HCT116 (cell line): Measurements from ENCODE around the gene GRIK1. TPM values are rescaled to one million over a fixed set of nuclear protein-coding genes. Genes with fewer than 3 reads are reported as not detected.

Source experiments
- ATAC-seq: fragments of 200-7000 bp; cut with Tn5 transposase; 2 replicates; pipeline ENCODE4 v1.9.1; 2020; ENCODE audit warnings: mild to moderate bottlenecking, moderate library complexity
- BruUV-seq: library from RNA; stranded (reverse); fragments of 400-500 nt; replicated peaks from 2 replicates; lab custom pipeline; 2021; lab: Mats Ljungman, UMichigan
- CTCF ChIA-PET: fragments of 300-600 bp; sonication (Branson Sonifier 250); formaldehyde crosslinking; loops from one replicate; lab custom pipeline; 2021; ENCODE audit warnings: antibody characterized with exemption; lab: Charles Lee
- POLR2A ChIA-PET: fragments of 300-600, 350-600 bp; sonication (Branson Sonifier 250); formaldehyde crosslinking; loops from one replicate; lab custom pipeline; 2021; ENCODE audit warnings: antibody characterized with exemption; lab: Charles Lee
- RAD21 ChIA-PET, 2 experiments: fragments of 300-600 bp; sonication (Branson Sonifier 250); formaldehyde crosslinking; loops; one replicate each; lab custom pipeline; 2023; ENCODE audit warnings: low total read pairs in 2 of 2; ENCODE audit not compliant: uncharacterized antibody in 2 of 2, unreplicated experiment in 2 of 2, low non-redundant PET in 1 of 2; lab: Charles Lee
- DNase-seq: peaks from one replicate; pipeline ENCODE4 v3.0.0-alpha.2; 2010; ENCODE audit warnings: low read depth, low spot score
- H2AFZ ChIP-seq: fragments of 200-600 bp; shearing (Covaris generic), sonication (generic); 2 replicates; pipeline ENCODE4 v1.6.1; 2017; ENCODE audit warnings: low read depth, mixed run types, mixed read lengths, antibody characterized with exemption, low read length; ENCODE audit not compliant: poor library complexity, severe bottlenecking
- H3K27ac ChIP-seq: 2 replicates; pipeline ENCODE4 v1.5.1; 2012; ENCODE audit warnings: low read depth, low read length
- H3K27me3 ChIP-seq: fragments of 200-600 bp; sonication (generic); 2 replicates; pipeline ENCODE4 v1.6.1; 2016; ENCODE audit warnings: mixed run types, low read length, mixed read lengths; ENCODE audit not compliant: insufficient read depth
- H3K36me3 ChIP-seq, 2 experiments: fragments of 200-500 bp in 1 of 2; fragments of 200-600 bp in 1 of 2; sonication (Bioruptor generic) in 1 of 2; sonication (generic) in 1 of 2; 2 replicates each; pipeline versions ENCODE4 v1.5.1 to v1.6.1; 2014 to 2016; ENCODE audit warnings: low read length in 2 of 2, inconsistent platforms in 1 of 2, mixed read lengths in 1 of 2, mixed run types in 1 of 2; ENCODE audit not compliant: insufficient read depth in 2 of 2, control insufficient read depth in 1 of 2
- H3K4me1 ChIP-seq, 2 experiments: fragments of 200-600 bp in 1 of 2; sonication (generic) in 1 of 2; 2 replicates each; pipeline versions ENCODE4 v1.5.1 to v1.6.1; 2012 to 2017; ENCODE audit warnings: low read length in 2 of 2, inconsistent platforms in 1 of 2, mild to moderate bottlenecking in 1 of 2, mixed read lengths in 1 of 2, mixed run types in 1 of 2, moderate library complexity in 1 of 2; ENCODE audit not compliant: insufficient read depth in 2 of 2, control insufficient read depth in 1 of 2
- H3K4me2 ChIP-seq: fragments of 200-600 bp; sonication (generic); 2 replicates; pipeline ENCODE4 v1.6.1; 2017; ENCODE audit warnings: mixed run types, low read length, mixed read lengths
- H3K4me3 ChIP-seq, 2 experiments: fragments of 200-600 bp in 1 of 2; sonication (generic) in 1 of 2; replicated peaks in 1 of 2; 2 replicates each; pipeline ENCODE4 v1.5.1; 2011 to 2016; ENCODE audit warnings: low read length in 2 of 2, control low read depth in 1 of 2, low read depth in 1 of 2, mild to moderate bottlenecking in 1 of 2, mixed read lengths in 1 of 2, mixed run types in 1 of 2
- H3K79me2 ChIP-seq: fragments of 200-600 bp; sonication (generic); 2 replicates; pipeline ENCODE4 v1.6.1; 2017; ENCODE audit warnings: mild to moderate bottlenecking, mixed run types, low read length, moderate library complexity, mixed read lengths; ENCODE audit not compliant: insufficient read depth
- H3K9ac ChIP-seq: fragments of 200-600 bp; sonication (generic); 2 replicates; pipeline ENCODE4 v1.6.1; 2016; ENCODE audit warnings: low read length, mixed read lengths
- H3K9me2 ChIP-seq: fragments of 200-600 bp; sonication (generic), shearing (Covaris generic); 2 replicates; pipeline ENCODE4 v1.6.1; 2017; ENCODE audit warnings: mixed run types, mild to moderate bottlenecking, moderate library complexity; ENCODE audit not compliant: insufficient read depth
- H3K9me3 ChIP-seq, 2 experiments: fragments of 200-500 bp in 1 of 2; fragments of 200-600 bp in 1 of 2; sonication (Bioruptor generic) in 1 of 2; sonication (generic) in 1 of 2; 2 replicates each; pipeline ENCODE4 v1.6.1; 2014 to 2017; ENCODE audit warnings: low read length in 2 of 2, mixed read lengths in 2 of 2, inconsistent platforms in 1 of 2, low read depth in 1 of 2, mild to moderate bottlenecking in 1 of 2, mixed run types in 1 of 2, moderate library complexity in 1 of 2; ENCODE audit not compliant: control insufficient read depth in 1 of 2, insufficient read depth in 1 of 2
- H4K20me1 ChIP-seq: fragments of 200-600 bp; sonication (generic), shearing (Covaris generic); 2 replicates; pipeline ENCODE4 v1.6.1; 2017; ENCODE audit warnings: mixed run types, mild to moderate bottlenecking, moderate library complexity; ENCODE audit not compliant: insufficient read depth
- CBX3 ChIP-seq: IDR thresholded peaks from 2 replicates; pipeline ENCODE4 v1.6.1; 2012; ENCODE audit warnings: low read depth
- EZH2phosphoT487 ChIP-seq: fragments of 200-600 bp; IDR thresholded peaks from 2 replicates; pipeline ENCODE4 v1.6.1; 2018; ENCODE audit warnings: antibody characterized with exemption, borderline replicate concordance
- RAD21 ChIP-seq: IDR thresholded peaks from 2 replicates; pipeline ENCODE4 v1.6.1; 2012; ENCODE audit warnings: low read depth, mild to moderate bottlenecking
- ZNF274 ChIP-seq: fragments of 200-500 bp; sonication (Bioruptor generic); IDR thresholded peaks from 2 replicates; pipeline ENCODE4 v1.6.1; 2014; ENCODE audit warnings: mild to moderate bottlenecking, low read depth, low read length, inconsistent platforms
- intact Hi-C: fragments of 100-400 bp; cut with micrococcal nuclease; formaldehyde crosslinking; loops from 2 replicates; pipeline ENCODE4 v1.10.0; 2022
- total RNA-seq: library from RNA; stranded (reverse); gene quantifications from one replicate; pipeline ENCODE4 v1.2.1, GENCODE V29; 2021; ENCODE audit not compliant: unreplicated experiment
- TF ChIP-seq, protein P1 (sequence below), 3 experiments: fragments of 200-600 bp in 1 of 3; sonication (generic) in 1 of 3; IDR thresholded peaks in 2 of 3; conservative IDR thresholded peaks in 1 of 3; 2 replicates each; pipeline ENCODE4 v1.5.1; 2012 to 2017; ENCODE audit warnings: low read depth in 2 of 3, low read length in 2 of 3, antibody characterized with exemption in 1 of 3, borderline replicate concordance in 1 of 3, control low read depth in 1 of 3, mild to moderate bottlenecking in 1 of 3, mixed read lengths in 1 of 3, mixed run types in 1 of 3, moderate library complexity in 1 of 3; ENCODE audit not compliant: insufficient read depth in 1 of 3
- TF ChIP-seq, protein P2 (sequence below): IDR thresholded peaks from 2 replicates; pipeline ENCODE4 v1.6.1; 2012; ENCODE audit warnings: low read depth
- TF ChIP-seq, protein P3 (sequence below): IDR thresholded peaks from 2 replicates; pipeline ENCODE4 v1.6.1; 2012
- TF ChIP-seq, protein P4 (sequence below): IDR thresholded peaks from 2 replicates; pipeline ENCODE4 v1.6.1; 2011; ENCODE audit warnings: mild to moderate bottlenecking, low read length, moderate library complexity; ENCODE audit not compliant: insufficient replicate concordance; ENCODE audit errors: extremely low read depth

The GRIK1 gene
- total RNA-seq, 1 experiment from 2014 or later = not detected

DNA sequence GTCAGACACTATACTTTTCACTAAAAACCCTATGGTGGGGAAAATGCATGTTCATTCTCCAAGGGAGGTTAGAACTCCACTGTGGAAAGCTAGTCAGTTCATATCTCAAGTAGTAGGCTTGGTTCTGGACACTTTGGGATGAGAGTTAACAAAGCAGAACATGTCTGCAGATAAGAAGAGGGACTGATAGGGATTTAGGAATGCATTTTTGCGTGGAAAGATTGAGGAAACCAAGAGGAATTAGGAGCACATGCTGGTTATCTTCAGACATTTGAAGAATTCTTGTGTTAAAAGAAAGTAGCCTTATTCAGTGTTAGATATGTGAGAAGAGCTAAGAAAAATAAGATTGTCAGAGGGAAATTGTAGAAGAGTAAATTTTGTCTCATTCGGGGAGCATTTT is 1.2 kb upstream of the GRIK1 start:
- Histone ChIP-seq H3K4me3 (no peak overlapping the region), H3K9me2 (no peaks in the 10 kb centered on the region), H3K27me3 (no peaks in the 10 kb centered on the region), H4K20me1 (no peaks in the 10 kb centered on the region), H3K9ac (no peak overlapping the region), H3K9me3 (peaks cover 10 to 18% of the 10 kb centered on the region in 2 experiments; a peak in 2 of 4 replicates), H3K4me1 (no peaks in the 10 kb centered on the region), H3K79me2 (no peaks in the 10 kb centered on the region), H3K36me3 (no peaks in the 10 kb centered on the region), H2AFZ (no peak overlapping the region), H3K27ac (no peak overlapping the region), H3K4me2 (no peak overlapping the region)
- no TSS peak for BruUV-seq
- CTCF ChIA-PET = no interaction called here
- RAD21 ChIA-PET = no interaction called here
- POLR2A ChIA-PET = no interaction called here
- intact Hi-C loops = no loop called here
- ATAC-seq (no peak), DNase-seq (no peak)
- no peak for TF ChIP-seq RAD21
- no peak for TF ChIP-seq ZNF274
- TF ChIP-seq, protein P1, sequence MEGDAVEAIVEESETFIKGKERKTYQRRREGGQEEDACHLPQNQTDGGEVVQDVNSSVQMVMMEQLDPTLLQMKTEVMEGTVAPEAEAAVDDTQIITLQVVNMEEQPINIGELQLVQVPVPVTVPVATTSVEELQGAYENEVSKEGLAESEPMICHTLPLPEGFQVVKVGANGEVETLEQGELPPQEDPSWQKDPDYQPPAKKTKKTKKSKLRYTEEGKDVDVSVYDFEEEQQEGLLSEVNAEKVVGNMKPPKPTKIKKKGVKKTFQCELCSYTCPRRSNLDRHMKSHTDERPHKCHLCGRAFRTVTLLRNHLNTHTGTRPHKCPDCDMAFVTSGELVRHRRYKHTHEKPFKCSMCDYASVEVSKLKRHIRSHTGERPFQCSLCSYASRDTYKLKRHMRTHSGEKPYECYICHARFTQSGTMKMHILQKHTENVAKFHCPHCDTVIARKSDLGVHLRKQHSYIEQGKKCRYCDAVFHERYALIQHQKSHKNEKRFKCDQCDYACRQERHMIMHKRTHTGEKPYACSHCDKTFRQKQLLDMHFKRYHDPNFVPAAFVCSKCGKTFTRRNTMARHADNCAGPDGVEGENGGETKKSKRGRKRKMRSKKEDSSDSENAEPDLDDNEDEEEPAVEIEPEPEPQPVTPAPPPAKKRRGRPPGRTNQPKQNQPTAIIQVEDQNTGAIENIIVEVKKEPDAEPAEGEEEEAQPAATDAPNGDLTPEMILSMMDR (IDR thresholded peaks at IDR 0.05 in 2 of 3, conservative IDR thresholded peaks at IDR 0.05 in 1 of 3; ENCODE audit: borderline replicate concordance in 1 of 3, insufficient read depth in 1 of 3, low read depth in 2 of 3, low read length in 2 of 3) = no peak
- TF ChIP-seq, protein P2, sequence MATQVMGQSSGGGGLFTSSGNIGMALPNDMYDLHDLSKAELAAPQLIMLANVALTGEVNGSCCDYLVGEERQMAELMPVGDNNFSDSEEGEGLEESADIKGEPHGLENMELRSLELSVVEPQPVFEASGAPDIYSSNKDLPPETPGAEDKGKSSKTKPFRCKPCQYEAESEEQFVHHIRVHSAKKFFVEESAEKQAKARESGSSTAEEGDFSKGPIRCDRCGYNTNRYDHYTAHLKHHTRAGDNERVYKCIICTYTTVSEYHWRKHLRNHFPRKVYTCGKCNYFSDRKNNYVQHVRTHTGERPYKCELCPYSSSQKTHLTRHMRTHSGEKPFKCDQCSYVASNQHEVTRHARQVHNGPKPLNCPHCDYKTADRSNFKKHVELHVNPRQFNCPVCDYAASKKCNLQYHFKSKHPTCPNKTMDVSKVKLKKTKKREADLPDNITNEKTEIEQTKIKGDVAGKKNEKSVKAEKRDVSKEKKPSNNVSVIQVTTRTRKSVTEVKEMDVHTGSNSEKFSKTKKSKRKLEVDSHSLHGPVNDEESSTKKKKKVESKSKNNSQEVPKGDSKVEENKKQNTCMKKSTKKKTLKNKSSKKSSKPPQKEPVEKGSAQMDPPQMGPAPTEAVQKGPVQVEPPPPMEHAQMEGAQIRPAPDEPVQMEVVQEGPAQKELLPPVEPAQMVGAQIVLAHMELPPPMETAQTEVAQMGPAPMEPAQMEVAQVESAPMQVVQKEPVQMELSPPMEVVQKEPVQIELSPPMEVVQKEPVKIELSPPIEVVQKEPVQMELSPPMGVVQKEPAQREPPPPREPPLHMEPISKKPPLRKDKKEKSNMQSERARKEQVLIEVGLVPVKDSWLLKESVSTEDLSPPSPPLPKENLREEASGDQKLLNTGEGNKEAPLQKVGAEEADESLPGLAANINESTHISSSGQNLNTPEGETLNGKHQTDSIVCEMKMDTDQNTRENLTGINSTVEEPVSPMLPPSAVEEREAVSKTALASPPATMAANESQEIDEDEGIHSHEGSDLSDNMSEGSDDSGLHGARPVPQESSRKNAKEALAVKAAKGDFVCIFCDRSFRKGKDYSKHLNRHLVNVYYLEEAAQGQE = no peak
- no peak for TF ChIP-seq CBX3
- TF ChIP-seq, protein P3, sequence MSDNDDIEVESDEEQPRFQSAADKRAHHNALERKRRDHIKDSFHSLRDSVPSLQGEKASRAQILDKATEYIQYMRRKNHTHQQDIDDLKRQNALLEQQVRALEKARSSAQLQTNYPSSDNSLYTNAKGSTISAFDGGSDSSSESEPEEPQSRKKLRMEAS = no peak
- no peak for TF ChIP-seq EZH2phosphoT487
- TF ChIP-seq, protein P4, sequence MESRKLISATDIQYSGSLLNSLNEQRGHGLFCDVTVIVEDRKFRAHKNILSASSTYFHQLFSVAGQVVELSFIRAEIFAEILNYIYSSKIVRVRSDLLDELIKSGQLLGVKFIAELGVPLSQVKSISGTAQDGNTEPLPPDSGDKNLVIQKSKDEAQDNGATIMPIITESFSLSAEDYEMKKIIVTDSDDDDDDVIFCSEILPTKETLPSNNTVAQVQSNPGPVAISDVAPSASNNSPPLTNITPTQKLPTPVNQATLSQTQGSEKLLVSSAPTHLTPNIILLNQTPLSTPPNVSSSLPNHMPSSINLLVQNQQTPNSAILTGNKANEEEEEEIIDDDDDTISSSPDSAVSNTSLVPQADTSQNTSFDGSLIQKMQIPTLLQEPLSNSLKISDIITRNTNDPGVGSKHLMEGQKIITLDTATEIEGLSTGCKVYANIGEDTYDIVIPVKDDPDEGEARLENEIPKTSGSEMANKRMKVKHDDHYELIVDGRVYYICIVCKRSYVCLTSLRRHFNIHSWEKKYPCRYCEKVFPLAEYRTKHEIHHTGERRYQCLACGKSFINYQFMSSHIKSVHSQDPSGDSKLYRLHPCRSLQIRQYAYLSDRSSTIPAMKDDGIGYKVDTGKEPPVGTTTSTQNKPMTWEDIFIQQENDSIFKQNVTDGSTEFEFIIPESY = no peak
